ENCODE measurements around the gene GTSF1L. TPM values are rescaled to one million over a fixed set of nuclear protein-coding genes. Genes with fewer than 3 reads are reported as not detected.

Gene GTSF1L
- total RNA-seq, 1 experiment from 2014 or later: not detected

- Histone ChIP-seq H2BK20ac (ENCODE audit: low read depth, low read length, poor library complexity, severe bottlenecking) (no peak overlapping the region), H2AK5ac (ENCODE audit: insufficient read length, low read length) (no peak overlapping the region), H2BK5ac (ENCODE audit: insufficient read length, low read length) (no peak overlapping the region), H3K9me3 (ENCODE audit: control insufficient read depth, low read depth, low read length) (no peaks in the 10 kb centered on the region), H3K14ac (ENCODE audit: insufficient read depth, low read length) (no peak overlapping the region), H4K91ac (ENCODE audit: insufficient read length, low read depth, low read length) (no peak overlapping the region), H3K4ac (ENCODE audit: low read depth, low read length) (no peak overlapping the region), H3K27me3 (ENCODE audit: insufficient read depth, low read length) (no peaks in the 10 kb centered on the region), H3K18ac (ENCODE audit: insufficient read length, low read depth, low read length) (no peak overlapping the region), H3K4me2 (ENCODE audit: insufficient read depth, insufficient read length, low read length) (no peak overlapping the region), H3K79me1 (ENCODE audit: insufficient read depth, low read depth, low read length, poor library complexity, severe bottlenecking) (no peaks in the 10 kb centered on the region), H3K23ac (ENCODE audit: insufficient read length, low read depth, low read length) (no peak overlapping the region), H3K9ac (ENCODE audit: extremely low read depth, insufficient read length, low read length) (no peak overlapping the region), H4K5ac (ENCODE audit: insufficient read length, low read depth, low read length) (no peak overlapping the region), H2BK120ac (ENCODE audit: low read depth, low read length, poor library complexity, severe bottlenecking) (no peak overlapping the region), H2AFZ (ENCODE audit: low read length) (no peak overlapping the region), H4K20me1 (ENCODE audit: control insufficient read depth, insufficient read depth, insufficient read length) (no peaks in the 10 kb centered on the region), H3K79me2 (ENCODE audit: insufficient read depth, low read length) (no peaks in the 10 kb centered on the region), H2BK12ac (ENCODE audit: insufficient read length, low read depth, low read length) (no peak overlapping the region), H3K56ac (ENCODE audit: insufficient read length, low read depth, low read length) (no peak overlapping the region), H4K8ac (replicated peaks; ENCODE audit: insufficient read length, low read depth, low read length) (no peak overlapping the region), H3T11ph (ENCODE audit: low read length) (no peak overlapping the region), H3K23me2 (ENCODE audit: insufficient read length, low read depth, low read length, poor library complexity, severe bottlenecking) (no peaks in the 10 kb centered on the region), H3K4me1 (ENCODE audit: insufficient read depth, low read length) (no peaks in the 10 kb centered on the region), H3K27ac (ENCODE audit: insufficient read length, low read depth, low read length) (no peak overlapping the region), H2BK15ac (ENCODE audit: low read depth, low read length) (no peak overlapping the region)
- no peak for DNase-seq
- H3K27ac Mint-ChIP-seq: no peak overlapping the region
- H3K4me1 Mint-ChIP-seq: no peaks in the 10 kb centered on the region
- peaks cover 2% of the 10 kb centered on the region for H3K27me3 Mint-ChIP-seq (ENCODE audit: low read depth)
- H3K4me3 Mint-ChIP-seq: no peak overlapping the region
- no peaks in the 10 kb centered on the region; a peak in 2 of 5 replicates for H3K9me3 Mint-ChIP-seq
- WGBS (ENCODE audit: extremely low coverage, insufficient read length, low lambda C conversion rate): no CpG with 5 or more reads among the region's 8 CpGs
- TF ChIP-seq CTCF (conservative IDR thresholded peaks at IDR 0.05): no peak
- no peaks in the 10 kb centered on the region for H3K36me3 Mint-ChIP-seq (ENCODE audit: insufficient read depth in 1 of 3, low read depth in 3 of 3)
Measured at GRCh38 chr20:43755851-43756250, 29.0 kb upstream of the GTSF1L start.
